ENCODE data around the gene GRM3. TPM values are rescaled to one million over a fixed set of nuclear protein-coding genes. Genes with fewer than 3 reads are reported as not detected.

GRM3 gene
- total RNA-seq, 2 donors from 2014 or later = not detected

DNA sequence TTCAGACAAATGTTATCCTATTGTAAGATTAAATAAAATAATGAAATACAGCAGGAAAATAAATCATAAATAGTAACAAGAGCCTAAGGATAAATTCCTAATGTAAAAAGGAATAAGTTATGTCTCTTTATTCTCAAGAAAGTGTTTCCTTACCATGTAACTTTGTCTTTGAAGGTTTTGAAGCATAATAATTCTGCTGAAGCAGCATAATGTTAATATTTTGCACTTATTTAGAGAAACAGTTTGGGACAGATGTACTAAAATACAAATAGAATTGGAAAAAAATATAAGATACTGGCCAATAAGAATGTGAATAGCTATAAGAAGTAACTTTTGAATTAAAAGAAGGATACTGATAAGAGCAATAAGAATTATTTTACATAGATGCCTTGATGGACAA is 45.7 kb downstream of the GRM3 start:
- no peak overlapping the region for H3K4me3 ChIP-seq
- H3K9me3 ChIP-seq = no peaks in the 10 kb centered on the region
- no peaks in the 10 kb centered on the region for H3K27me3 ChIP-seq (replicated peaks; ENCODE audit: insufficient read depth)
- H3K4me1 ChIP-seq (ENCODE audit: control insufficient read depth in 1 of 2, low read depth in 2 of 2) = no peaks in the 10 kb centered on the region
- no peak overlapping the region for H3K27ac ChIP-seq
- no peak for ATAC-seq (ENCODE audit: insufficient number of reproducible peaks, low FRiP score, low read depth)
- H3K36me3 ChIP-seq = no peaks in the 10 kb centered on the region
- DNase-seq (ENCODE audit: low spot score) = no peak
- no peak for TF ChIP-seq CTCF (IDR thresholded peaks at IDR 0.05)

DNA sequence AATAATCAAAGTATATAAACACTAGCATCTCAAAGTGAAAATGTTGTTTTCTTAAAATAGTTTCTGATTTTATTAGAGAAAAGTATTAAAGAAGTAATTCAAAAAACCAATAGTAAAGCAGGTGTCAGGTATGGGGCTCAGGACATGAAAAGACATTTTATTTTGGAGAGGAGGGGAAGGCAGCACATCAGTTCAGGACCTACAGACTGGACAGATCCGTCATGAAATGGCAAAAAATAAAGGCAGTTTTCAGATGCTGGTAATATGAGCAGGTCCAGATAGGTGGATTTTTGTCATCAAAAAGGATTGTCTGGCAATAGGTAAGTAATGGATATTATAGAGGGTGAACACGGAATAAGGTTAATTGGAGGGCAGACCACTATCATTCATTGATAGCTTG is 49.0 kb downstream of the GRM3 start:
- no peaks in the 10 kb centered on the region for H3K36me3 ChIP-seq
- H3K4me3 ChIP-seq = no peak overlapping the region
- H3K9me3 ChIP-seq = no peaks in the 10 kb centered on the region
- no peak for ATAC-seq (ENCODE audit: insufficient number of reproducible peaks, low FRiP score, low read depth)
- no peaks in the 10 kb centered on the region for H3K4me1 ChIP-seq (ENCODE audit: control insufficient read depth in 1 of 2, low read depth in 2 of 2)
- DNase-seq (ENCODE audit: low spot score) = no peak
- TF ChIP-seq CTCF (IDR thresholded peaks at IDR 0.05) = no peak
- H3K27ac ChIP-seq = no peak overlapping the region
- no peaks in the 10 kb centered on the region for H3K27me3 ChIP-seq (replicated peaks; ENCODE audit: insufficient read depth)

DNA sequence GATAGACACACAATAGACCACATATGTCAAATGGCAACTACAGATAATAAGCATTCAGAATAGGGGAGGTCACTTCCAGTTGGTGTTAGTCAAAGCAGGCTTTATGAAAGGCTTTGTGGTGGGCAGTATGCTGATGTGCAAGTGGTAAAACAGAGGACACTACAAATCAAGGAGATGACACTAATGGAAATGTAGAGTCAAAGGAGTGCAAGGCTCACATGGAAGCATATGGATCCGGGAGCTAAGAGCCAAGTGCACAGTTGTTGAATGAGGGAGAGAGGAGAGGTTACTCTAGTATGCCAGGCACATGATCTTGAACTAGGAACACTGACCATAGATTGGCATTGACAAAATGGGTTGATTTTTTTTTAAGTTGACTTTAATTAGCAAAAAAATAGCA is 62.7 kb downstream of the GRM3 start:
- no peak for DNase-seq (ENCODE audit: low spot score)
- TF ChIP-seq CTCF (IDR thresholded peaks at IDR 0.05) = no peak
- H3K4me3 ChIP-seq = no peak overlapping the region
- no peaks in the 10 kb centered on the region for H3K27me3 ChIP-seq (replicated peaks; ENCODE audit: insufficient read depth)
- ATAC-seq (ENCODE audit: insufficient number of reproducible peaks, low FRiP score, low read depth) = no peak
- no peaks in the 10 kb centered on the region for H3K36me3 ChIP-seq
- H3K27ac ChIP-seq = no peak overlapping the region
- no peaks in the 10 kb centered on the region for H3K4me1 ChIP-seq (ENCODE audit: control insufficient read depth in 1 of 2, low read depth in 2 of 2)
- no peaks in the 10 kb centered on the region for H3K9me3 ChIP-seq

- Histone ChIP-seq H3K9me3 (no peaks in the 10 kb centered on the region), H3K27ac (no peak overlapping the region), H3K4me3 (no peak overlapping the region), H3K27me3 (replicated peaks; ENCODE audit: insufficient read depth) (no peaks in the 10 kb centered on the region), H3K4me1 (ENCODE audit: control insufficient read depth in 1 of 2, low read depth in 2 of 2) (no peaks in the 10 kb centered on the region), H3K36me3 (no peaks in the 10 kb centered on the region)
- TF ChIP-seq CTCF (IDR thresholded peaks at IDR 0.05) = no peak
- ATAC-seq (ENCODE audit: insufficient number of reproducible peaks, low FRiP score, low read depth) (no peak), DNase-seq (ENCODE audit: low spot score) (no peak)
These were observed 64.4 kb downstream of the GRM3 start for GRCh38 chr7:86708031-86708680.

- ATAC-seq (ENCODE audit: insufficient number of reproducible peaks, low FRiP score, low read depth) (no peak), DNase-seq (ENCODE audit: low spot score) (no peak)
- Histone ChIP-seq H3K4me1 (ENCODE audit: control insufficient read depth in 1 of 2, low read depth in 2 of 2) (no peaks in the 10 kb centered on the region), H3K4me3 (no peak overlapping the region), H3K27ac (no peak overlapping the region), H3K9me3 (no peaks in the 10 kb centered on the region), H3K27me3 (replicated peaks; ENCODE audit: insufficient read depth) (no peaks in the 10 kb centered on the region), H3K36me3 (no peaks in the 10 kb centered on the region)
- TF ChIP-seq CTCF (IDR thresholded peaks at IDR 0.05) = no peak
These were observed 76.6 kb downstream of the GRM3 start for GRCh38 chr7:86720306-86720705.
